ENCODE results near the gene TBX3. TPM values are rescaled to one million over a fixed set of nuclear protein-coding genes. Genes with fewer than 3 reads are reported as not detected.

The TBX3 gene
- total and polyA plus RNA-seq, 10 of the 15 experiments (the other 5 are each of a cell fraction or from before 2014, with no cell fraction given): 0.04 to 0.28 (median 0.08) TPM; not detected in 7

- no peaks in the 10 kb centered on the region for H3K9me3 ChIP-seq (replicated peaks; ENCODE audit: control insufficient read depth, insufficient read depth, low read length)
- SMC1A ChIA-PET (ENCODE audit: uncharacterized antibody, unreplicated experiment): interaction anchor here (0.8 to 1.0 kb wide), 2 partner anchors 13 to 657 kb away, joined by 3 read pairs; no protein-coding TSS in a partner anchor
- no peak overlapping the region for H3K4me3 ChIP-seq
- ATAC-seq (no peak), FAIRE-seq (no peak), DNase-seq (ENCODE audit: low read depth, low spot score) (no peak)
- TF ChIP-seq SP1 (IDR thresholded peaks at IDR 0.05; ENCODE audit: low read depth, low read length) (no peak), E4F1 (IDR thresholded peaks at IDR 0.05; ENCODE audit: borderline replicate concordance, partially characterized antibody) (no peak), EGR1 (IDR thresholded peaks at IDR 0.05; ENCODE audit: borderline replicate concordance in 1 of 2, low read depth in 2 of 2, low read length in 2 of 2) (no peak), RFX5 (IDR thresholded peaks at IDR 0.05; ENCODE audit: low read depth, low read length) (no peak), NR2F1 (conservative IDR thresholded peaks at IDR 0.05) (no peak), MYC (IDR thresholded peaks at IDR 0.05; ENCODE audit: insufficient read depth, insufficient read length, insufficient replicate concordance, low read length, severe bottlenecking) (no peak), SRF (IDR thresholded peaks at IDR 0.05; ENCODE audit: low read depth in 2 of 2, low read length in 2 of 2) (no peak), RAD51 (IDR thresholded peaks at IDR 0.05) (no peak), JUND (IDR thresholded peaks at IDR 0.05; ENCODE audit: low read depth, low read length) (no peak), TCF7 (IDR thresholded peaks at IDR 0.05; ENCODE audit: borderline replicate concordance) (no peak), BHLHE40 (IDR thresholded peaks at IDR 0.05; ENCODE audit: borderline replicate concordance in 1 of 2, low read depth in 2 of 2, low read length in 1 of 2) (no peak), NFYB (IDR thresholded peaks at IDR 0.05; ENCODE audit: insufficient read depth, low read depth, low read length) (no peak), RAD21 (IDR thresholded peaks at IDR 0.05; ENCODE audit: insufficient read depth, low read depth, low read length) (no peak), EP300 (IDR thresholded peaks at IDR 0.05; ENCODE audit: borderline replicate concordance in 1 of 2, control insufficient read depth in 1 of 2, low read depth in 2 of 2, low read length in 2 of 2) (no peak), FOS (IDR thresholded peaks at IDR 0.05; ENCODE audit: borderline replicate concordance, extremely low read depth, insufficient read length) (no peak)
- TF ChIP-seq, protein P1, sequence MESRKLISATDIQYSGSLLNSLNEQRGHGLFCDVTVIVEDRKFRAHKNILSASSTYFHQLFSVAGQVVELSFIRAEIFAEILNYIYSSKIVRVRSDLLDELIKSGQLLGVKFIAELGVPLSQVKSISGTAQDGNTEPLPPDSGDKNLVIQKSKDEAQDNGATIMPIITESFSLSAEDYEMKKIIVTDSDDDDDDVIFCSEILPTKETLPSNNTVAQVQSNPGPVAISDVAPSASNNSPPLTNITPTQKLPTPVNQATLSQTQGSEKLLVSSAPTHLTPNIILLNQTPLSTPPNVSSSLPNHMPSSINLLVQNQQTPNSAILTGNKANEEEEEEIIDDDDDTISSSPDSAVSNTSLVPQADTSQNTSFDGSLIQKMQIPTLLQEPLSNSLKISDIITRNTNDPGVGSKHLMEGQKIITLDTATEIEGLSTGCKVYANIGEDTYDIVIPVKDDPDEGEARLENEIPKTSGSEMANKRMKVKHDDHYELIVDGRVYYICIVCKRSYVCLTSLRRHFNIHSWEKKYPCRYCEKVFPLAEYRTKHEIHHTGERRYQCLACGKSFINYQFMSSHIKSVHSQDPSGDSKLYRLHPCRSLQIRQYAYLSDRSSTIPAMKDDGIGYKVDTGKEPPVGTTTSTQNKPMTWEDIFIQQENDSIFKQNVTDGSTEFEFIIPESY (IDR thresholded peaks at IDR 0.05): no peak
- TF ChIP-seq, protein P2, sequence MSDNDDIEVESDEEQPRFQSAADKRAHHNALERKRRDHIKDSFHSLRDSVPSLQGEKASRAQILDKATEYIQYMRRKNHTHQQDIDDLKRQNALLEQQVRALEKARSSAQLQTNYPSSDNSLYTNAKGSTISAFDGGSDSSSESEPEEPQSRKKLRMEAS (IDR thresholded peaks at IDR 0.05; ENCODE audit: low read depth, low read length): no peak
- no peak overlapping the region for H2AFZ ChIP-seq (ENCODE audit: control insufficient read depth, low read depth, low read length)
- CTCF ChIA-PET: no interaction called here
- H3K4me2 ChIP-seq (ENCODE audit: control insufficient read depth, insufficient read depth): no peak overlapping the region
- in situ Hi-C loops (cut with MboI) (no loop called here), intact Hi-C loops (cut with micrococcal nuclease; ENCODE audit: unreplicated experiment) (no loop called here)
- no peak overlapping the region for H3K9ac ChIP-seq (ENCODE audit: control insufficient read depth, insufficient read depth, low read length)
- no peaks in the 10 kb centered on the region for H3K4me1 ChIP-seq (ENCODE audit: control insufficient read depth, insufficient read depth, low read length)
- WGBS (ENCODE audit: insufficient coverage, insufficient replicate concordance, low lambda C conversion rate, missing lambda C conversion rate): 37% methylated on average over 15 of the region's 15 CpGs
- H3K36me3 ChIP-seq (ENCODE audit: control insufficient read depth in 2 of 2, insufficient read depth in 2 of 2, low read length in 1 of 2): no peaks in the 10 kb centered on the region
- BruUV-seq (replicated peaks): no TSS peak
- H3K79me2 ChIP-seq (ENCODE audit: control insufficient read depth, insufficient read depth, low read length): no peaks in the 10 kb centered on the region
- no peaks in the 10 kb centered on the region for H4K20me1 ChIP-seq (ENCODE audit: control insufficient read depth, insufficient read depth)
- POLR2A ChIA-PET: no interaction called here
- RAD21 ChIA-PET (ENCODE audit: unreplicated experiment): no interaction called here
- H3K27ac ChIP-seq (ENCODE audit: control insufficient read depth, insufficient read depth): no peak overlapping the region
- no peaks in the 10 kb centered on the region for H3K27me3 ChIP-seq (replicated peaks in 1 of 2; ENCODE audit: control insufficient read depth in 2 of 2, insufficient read depth in 2 of 2, low read length in 1 of 2)
Measured at GRCh38 chr12:114636723-114637480, 47.1 kb downstream of the TBX3 start.
